Large intestine (tissue), 3 donors: ENCODE measurements around the gene FAM118B. TPM values are rescaled to one million over a fixed set of nuclear protein-coding genes. Genes with fewer than 3 reads are reported as not detected.
A peak's percentile ranks its signal among the peaks of the same experiment; 100 is the strongest.

Experiments used
- DNase-seq, 2 donors: peaks; one replicate each; pipeline versions ENCODE4 v3.0.0 to v3.0.0-alpha.2; 2013
- H3K27ac ChIP-seq: one replicate; pipeline ENCODE4 v1.5.1; 2013; ENCODE audit warnings: low read length
- H3K27me3 ChIP-seq: 2 replicates; pipeline ENCODE4 v1.6.1; 2013; ENCODE audit warnings: low read length; ENCODE audit not compliant: control insufficient read depth, insufficient read depth
- H3K36me3 ChIP-seq: 2 replicates; pipeline ENCODE4 v1.6.1; 2013; ENCODE audit warnings: low read length; ENCODE audit not compliant: control insufficient read depth, insufficient read depth
- H3K4me1 ChIP-seq: one replicate; pipeline ENCODE4 v1.6.1; 2013; ENCODE audit warnings: low read length; ENCODE audit not compliant: control insufficient read depth, insufficient read depth
- H3K4me3 ChIP-seq: one replicate; pipeline ENCODE4 v1.5.1; 2013; ENCODE audit warnings: low read length
- H3K9me3 ChIP-seq: one replicate; pipeline ENCODE4 v1.6.1; 2013; ENCODE audit warnings: mild to moderate bottlenecking, low read depth, low read length, moderate library complexity; ENCODE audit not compliant: control insufficient read depth
- WGBS: methylation state at CpG from one replicate; pipeline ENCODE4 v1.1.5; 2013; ENCODE audit warnings: low lambda C conversion rate; ENCODE audit not compliant: insufficient coverage; 5-methylcytosine and 5-hydroxymethylcytosine counted together
- polyA plus RNA-seq: library from polyadenylated mRNA; unstranded; fragments of 120-200 nt; gene quantifications from one replicate; pipeline ENCODE4 v1.2.1, GENCODE V29; 2013

FAM118B gene
- polyA plus RNA-seq, 1 donor, result 26.8 TPM

DNA sequence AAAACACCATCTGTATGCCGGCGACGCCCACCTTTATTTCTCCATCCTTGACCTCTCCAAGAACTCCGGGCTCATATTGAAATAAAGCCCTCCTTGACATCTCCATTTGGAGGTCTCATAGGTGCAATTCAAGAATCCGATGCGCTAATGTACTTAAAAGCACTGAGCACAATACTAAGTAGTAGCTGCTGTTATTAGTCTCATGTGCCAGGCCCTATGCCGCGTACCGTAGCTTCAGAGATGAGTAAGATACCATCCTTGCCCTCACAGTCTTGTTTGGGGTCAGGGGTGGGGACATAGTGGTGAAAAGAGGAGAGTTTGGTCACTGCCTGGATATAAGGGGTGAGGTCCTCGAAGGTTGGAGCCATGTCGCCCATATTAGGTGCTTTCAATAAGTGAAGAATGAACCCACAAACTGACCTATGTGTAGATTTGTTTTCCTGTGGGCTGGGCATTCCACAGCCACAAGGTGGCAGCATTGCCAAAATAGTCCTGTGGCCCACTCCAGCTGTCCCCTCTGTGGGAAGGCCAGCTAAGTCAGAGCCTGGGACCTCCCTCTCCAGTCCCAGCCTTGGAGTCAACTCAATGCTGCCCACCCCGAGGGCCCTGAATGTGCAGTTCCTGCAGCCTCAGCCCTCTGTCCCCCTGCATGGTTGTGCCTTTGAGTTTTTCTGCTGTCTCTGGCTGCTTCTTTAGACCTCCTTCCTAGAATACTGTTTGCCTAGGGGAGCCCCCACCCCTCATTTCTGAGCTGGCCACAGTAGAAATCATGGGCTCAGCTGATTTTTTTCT lies 98.8 kb downstream of the FAM118B start:
- 90% methylated on average over 4 of the region's 12 CpGs for WGBS
- H3K27ac ChIP-seq, result no peak overlapping the region

DNA sequence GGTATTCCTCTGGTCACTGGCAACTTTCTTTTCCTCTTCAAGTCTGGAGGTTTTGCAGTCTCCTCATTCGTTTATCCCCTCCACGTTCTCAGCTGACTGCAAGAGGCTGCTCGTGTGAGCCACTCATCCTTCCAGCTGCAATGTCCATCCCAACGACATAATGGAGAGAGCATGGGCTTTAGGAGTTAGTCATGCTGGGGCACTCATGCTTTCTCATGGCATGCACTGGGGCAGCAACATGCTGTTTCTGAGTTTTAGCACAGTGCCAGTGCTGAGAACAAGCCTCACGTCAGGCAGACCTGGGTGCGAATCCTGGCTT lies 99.4 kb downstream of the FAM118B start:
- H3K4me1 ChIP-seq, result no peaks in the 10 kb centered on the region
- no peaks in the 10 kb centered on the region for H3K9me3 ChIP-seq
- WGBS, result no CpG with 5 or more reads among the region's 6 CpGs
- H3K27me3 ChIP-seq, result no peaks in the 10 kb centered on the region
- no peak overlapping the region for H3K27ac ChIP-seq
- H3K36me3 ChIP-seq, result peaks cover 15% of the 10 kb centered on the region
- no peak overlapping the region for H3K4me3 ChIP-seq
- DNase-seq, result no peak

More for the DNA sequence above, 98.8 kb downstream of the FAM118B start:
- H3K27me3 ChIP-seq, result no peaks in the 10 kb centered on the region
- H3K36me3 ChIP-seq, result peaks cover 15% of the 10 kb centered on the region
- DNase-seq, result peak; percentile 59 to 60
- H3K4me1 ChIP-seq, result no peaks in the 10 kb centered on the region
- H3K4me3 ChIP-seq, result no peak overlapping the region
- no peaks in the 10 kb centered on the region for H3K9me3 ChIP-seq

DNA sequence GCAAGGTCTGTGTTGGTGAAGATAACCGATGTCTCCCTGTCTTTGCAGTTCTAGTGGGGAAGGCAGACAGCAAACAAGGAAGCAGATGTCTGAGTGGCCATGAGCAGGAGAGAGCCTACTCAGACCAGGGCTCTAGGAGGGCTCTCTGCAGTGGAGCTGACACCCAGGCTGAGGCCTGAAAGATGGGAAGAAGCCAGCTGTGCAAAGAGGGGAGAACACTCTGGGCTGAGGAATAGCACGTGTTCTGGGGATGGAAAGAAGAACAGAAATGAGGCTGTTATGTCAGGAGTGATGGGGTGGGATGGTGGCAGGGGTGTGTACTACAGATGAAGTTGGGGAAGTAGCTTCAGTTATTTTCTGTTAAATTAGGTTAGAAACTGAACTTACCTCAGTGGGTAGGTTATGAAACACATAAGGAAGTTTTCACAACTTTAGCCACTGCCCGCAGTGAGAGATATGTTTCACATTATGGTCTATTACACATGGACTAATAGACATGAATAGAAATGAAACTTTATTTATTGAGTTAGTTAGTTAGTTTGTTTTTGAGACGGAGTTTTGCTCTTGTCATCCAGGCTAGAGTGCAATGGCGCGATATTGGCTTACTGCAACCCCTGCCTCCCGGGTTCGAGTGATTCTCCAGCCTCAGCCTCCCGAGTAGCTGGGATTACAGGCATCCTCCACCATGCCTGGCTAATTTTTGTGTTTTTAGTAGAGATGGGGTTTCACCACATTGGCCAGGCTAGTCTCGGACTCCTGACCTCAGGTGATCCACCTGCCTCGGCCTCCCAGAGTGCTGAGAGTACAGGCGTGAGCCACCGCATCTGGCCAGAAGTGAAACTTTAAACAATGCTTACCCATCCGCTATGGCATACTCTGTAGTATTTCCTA lies 100.1 kb downstream of the FAM118B start:
- no peak overlapping the region for H3K27ac ChIP-seq
- H3K27me3 ChIP-seq, result no peaks in the 10 kb centered on the region
- 88% methylated on average over 1 of the region's 14 CpGs for WGBS
- H3K4me3 ChIP-seq, result no peak overlapping the region
- H3K36me3 ChIP-seq, result peaks cover 15% of the 10 kb centered on the region
- H3K9me3 ChIP-seq, result no peaks in the 10 kb centered on the region
- H3K4me1 ChIP-seq, result no peaks in the 10 kb centered on the region
- no peak for DNase-seq

Other genes starting within 250 kb of the FAM118B start
- 22.8 TPM for gene CDON, start 148.9 kb upstream of the FAM118B start, polyA plus RNA-seq
- 38.8 TPM for gene RPUSD4, start 132 bp upstream of the FAM118B start, polyA plus RNA-seq
- 74.8 TPM for gene SRPRA, start 57.1 kb downstream of the FAM118B start, polyA plus RNA-seq
- gene FOXRED1, start 57.4 kb downstream of the FAM118B start, polyA plus RNA-seq, result 39.4 TPM
- 13.2 TPM for gene TIRAP, start 71.3 kb downstream of the FAM118B start, polyA plus RNA-seq
- gene DCPS, start 92.3 kb downstream of the FAM118B start, polyA plus RNA-seq, result 10.6 TPM
- 20.4 TPM for gene ST3GAL4, start 143.9 kb downstream of the FAM118B start, polyA plus RNA-seq